CD14-positive monocyte (primary cell): ENCODE measurements around the gene OSBPL6. TPM values are rescaled to one million over a fixed set of nuclear protein-coding genes. Genes with fewer than 3 reads are reported as not detected.

ENCODE experiments used
- DNase-seq, 3 donors: peaks; one replicate each; pipeline ENCODE4 v3.0.0-alpha.2; 2011 to 2022
- H2AFZ ChIP-seq: 2 replicates; pipeline ENCODE4 v1.6.0; 2012; ENCODE audit warnings: mild to moderate bottlenecking, low read depth, low read length, inconsistent platforms; ENCODE audit not compliant: insufficient read depth, poor library complexity, severe bottlenecking
- H3K27ac ChIP-seq, 2 donors: 1 replicate in 1 of 2; 2 replicates in 1 of 2; pipeline ENCODE4 v1.5.1; 2012 to 2013; ENCODE audit warnings: low read length in 2 of 2, control low read depth in 1 of 2, inconsistent platforms in 1 of 2, low read depth in 1 of 2, mild to moderate bottlenecking in 1 of 2
- H3K27me3 ChIP-seq, 2 donors: one replicate each; pipeline versions ENCODE4 v1.6.0 to v1.6.1; 2011 to 2013; ENCODE audit warnings: low read length in 2 of 2; ENCODE audit not compliant: control insufficient read depth in 2 of 2, insufficient read depth in 2 of 2
- H3K36me3 ChIP-seq, 2 donors: replicated peaks in 1 of 2; 1 replicate in 1 of 2; 2 replicates in 1 of 2; pipeline versions ENCODE4 v1.5.1 to v1.6.1; 2012 to 2013; ENCODE audit warnings: low read length in 2 of 2, control low read depth in 1 of 2, inconsistent platforms in 1 of 2, mild to moderate bottlenecking in 1 of 2; ENCODE audit not compliant: insufficient read depth in 2 of 2, control insufficient read depth in 1 of 2
- H3K4me1 ChIP-seq, 2 donors: 1 replicate in 1 of 2; 2 replicates in 1 of 2; pipeline versions ENCODE4 v1.5.1 to v1.6.1; 2012 to 2013; ENCODE audit warnings: low read length in 2 of 2, control low read depth in 1 of 2, inconsistent platforms in 1 of 2, mild to moderate bottlenecking in 1 of 2, moderate library complexity in 1 of 2; ENCODE audit not compliant: insufficient read depth in 2 of 2, control insufficient read depth in 1 of 2
- H3K4me2 ChIP-seq: replicated peaks from 2 replicates; pipeline ENCODE3; 2012; ENCODE audit warnings: low read length, moderate library complexity, mild to moderate bottlenecking; ENCODE audit not compliant: poor library complexity, severe bottlenecking; ENCODE audit errors: extremely low read depth
- H3K4me3 ChIP-seq, 3 experiments: fragments of 200-600 bp in 1 of 3; sonication (generic) in 1 of 3; replicated peaks in 1 of 3; 1 replicate in 2 of 3; 2 replicates in 1 of 3; pipeline ENCODE4 v1.5.1; 2011 to 2013; ENCODE audit warnings: low read length in 3 of 3, mild to moderate bottlenecking in 3 of 3, control low read depth in 2 of 3, low read depth in 2 of 3, inconsistent platforms in 1 of 3, moderate library complexity in 1 of 3
- H3K79me2 ChIP-seq: 2 replicates; pipeline ENCODE4 v1.6.0; 2012; ENCODE audit warnings: mild to moderate bottlenecking, control low read depth, inconsistent platforms, low read length, moderate library complexity; ENCODE audit not compliant: insufficient read depth
- H3K9ac ChIP-seq: 2 replicates; pipeline ENCODE4 v1.6.0; 2017; ENCODE audit warnings: low read length, mild to moderate bottlenecking; ENCODE audit not compliant: insufficient read depth, poor library complexity, severe bottlenecking
- H3K9me3 ChIP-seq, 2 donors: replicated peaks in 1 of 2; 1 replicate in 1 of 2; 2 replicates in 1 of 2; pipeline versions ENCODE4 v1.5.1 to v1.6.1; 2012 to 2013; ENCODE audit warnings: low read length in 2 of 2, control low read depth in 1 of 2; ENCODE audit not compliant: control insufficient read depth in 1 of 2, insufficient read depth in 1 of 2
- H4K20me1 ChIP-seq: 2 replicates; pipeline ENCODE4 v1.6.0; 2012; ENCODE audit warnings: mild to moderate bottlenecking, low read length, control low read depth, moderate library complexity; ENCODE audit not compliant: insufficient read depth
- H3K27ac Mint-ChIP-seq, 7 donors: one replicate each; pipeline ENCODE4 v1.8.0; 2020; ENCODE audit warnings: mild to moderate bottlenecking in 7 of 7, mixed read lengths in 7 of 7, moderate library complexity in 6 of 7, inconsistent platforms in 2 of 7
- H3K27me3 Mint-ChIP-seq, 3 donors: one replicate each; pipeline ENCODE4 v1.8.0; 2021 to 2022; ENCODE audit warnings: low read depth in 3 of 3, mild to moderate bottlenecking in 3 of 3, mixed read lengths in 3 of 3, moderate library complexity in 3 of 3, inconsistent platforms in 1 of 3
- H3K36me3 Mint-ChIP-seq, 2 donors: one replicate each; pipeline ENCODE4 v1.8.0; 2020; ENCODE audit warnings: mixed read lengths in 2 of 2, inconsistent platforms in 1 of 2, mild to moderate bottlenecking in 1 of 2
- H3K4me1 Mint-ChIP-seq: one replicate; pipeline ENCODE4 v1.8.0; 2020; ENCODE audit warnings: mild to moderate bottlenecking, mixed read lengths
- H3K4me3 Mint-ChIP-seq, 2 donors: one replicate each; pipeline ENCODE4 v1.8.0; 2020; ENCODE audit warnings: mild to moderate bottlenecking in 2 of 2, mixed read lengths in 2 of 2, moderate library complexity in 1 of 2
- H3K9me3 Mint-ChIP-seq, 7 donors: one replicate each; pipeline ENCODE4 v1.8.0; 2020 to 2022; ENCODE audit warnings: mixed read lengths in 7 of 7, mild to moderate bottlenecking in 6 of 7, moderate library complexity in 6 of 7, inconsistent platforms in 2 of 7
- WGBS: methylation state at CpG from one replicate; pipeline ENCODE4 v1.1.5; 2013; ENCODE audit warnings: missing lambda C conversion rate; ENCODE audit not compliant: insufficient coverage; 5-methylcytosine and 5-hydroxymethylcytosine counted together
- intact Hi-C, 2 donors: fragments of 100-400 bp; cut with micrococcal nuclease; formaldehyde crosslinking; loops; one replicate each; pipeline versions ENCODE4 v1.15.0 to v1.15.1; 2023
- polyA plus RNA-seq, 3 donors: library from polyadenylated mRNA; depleted of rRNA in 1 of 3; unstranded in 2 of 3; stranded (reverse) in 1 of 3; fragments of 300-500 nt in 2 of 3; fragments of >200 nt in 1 of 3; fragmentation: Illumina TruSeq in 2 of 3; gene quantifications; 1 replicate in 2 of 3; 2 replicates in 1 of 3; pipeline ENCODE4 v1.2.3, GENCODE V29; 2012 to 2021
- TF ChIP-seq, protein P1 (sequence below): fragments of 200-600 bp; IDR thresholded peaks from one replicate; pipeline ENCODE4 v1.8.0; 2022; ENCODE audit warnings: antibody characterized with exemption, mild to moderate bottlenecking

OSBPL6 gene
- polyA plus RNA-seq, 3 donors: not detected

DNA sequence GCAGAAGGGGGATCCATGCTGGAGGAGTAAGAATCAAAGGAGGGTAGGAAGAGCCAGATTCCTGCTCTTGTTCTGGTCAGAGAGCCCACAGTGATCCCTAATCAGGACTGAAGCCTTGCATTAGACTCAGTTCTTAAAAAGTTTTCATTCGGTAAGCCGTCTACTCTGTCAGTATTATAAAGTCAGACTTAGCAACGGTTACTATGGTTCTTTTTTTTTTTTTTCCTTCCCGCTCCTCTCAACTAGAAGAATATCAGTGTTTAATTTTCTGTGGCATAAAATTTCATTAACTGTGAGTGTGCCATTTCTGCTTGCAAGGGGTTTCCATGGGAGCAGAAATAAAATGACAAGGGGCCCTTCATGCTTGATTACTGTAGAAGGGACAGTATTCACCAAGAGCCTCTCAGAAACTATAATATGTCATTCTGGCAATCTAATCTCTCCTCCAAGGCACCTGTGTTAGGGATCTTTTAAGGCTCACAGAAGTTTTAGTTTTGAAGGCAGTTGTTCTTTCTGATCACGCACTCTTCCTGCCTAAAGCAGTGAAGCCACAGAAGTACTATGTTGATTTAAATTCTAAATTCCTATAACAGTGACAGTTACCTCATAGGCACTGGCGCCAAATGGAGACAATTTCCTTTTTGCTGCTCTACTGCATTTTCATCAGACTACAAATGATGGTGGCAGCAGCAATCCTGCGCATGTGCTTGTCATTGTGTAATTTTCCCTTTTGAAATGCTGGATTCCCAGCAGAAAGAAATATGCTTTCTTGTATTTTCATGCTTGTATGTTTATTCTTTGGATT, 57.0 kb downstream of the OSBPL6 start:
- H3K9me3 ChIP-seq: no peaks in the 10 kb centered on the region
- 100% methylated on average over 1 of the region's 7 CpGs for WGBS
- H4K20me1 ChIP-seq: no peaks in the 10 kb centered on the region
- no peak for DNase-seq
- H2AFZ ChIP-seq: no peak overlapping the region
- no peak overlapping the region for H3K27ac ChIP-seq
- Mint-ChIP-seq H3K4me3 (no peak overlapping the region), H3K4me1 (peaks cover 5% of the 10 kb centered on the region), H3K36me3 (no peaks in the 10 kb centered on the region), H3K27ac (no peak overlapping the region), H3K9me3 (peaks cover 0 to 3% (median 0%) of the 10 kb centered on the region in 7 donors), H3K27me3 (peaks cover 0 to 3% (median 2%) of the 10 kb centered on the region in 3 donors)
- TF ChIP-seq, protein P1, sequence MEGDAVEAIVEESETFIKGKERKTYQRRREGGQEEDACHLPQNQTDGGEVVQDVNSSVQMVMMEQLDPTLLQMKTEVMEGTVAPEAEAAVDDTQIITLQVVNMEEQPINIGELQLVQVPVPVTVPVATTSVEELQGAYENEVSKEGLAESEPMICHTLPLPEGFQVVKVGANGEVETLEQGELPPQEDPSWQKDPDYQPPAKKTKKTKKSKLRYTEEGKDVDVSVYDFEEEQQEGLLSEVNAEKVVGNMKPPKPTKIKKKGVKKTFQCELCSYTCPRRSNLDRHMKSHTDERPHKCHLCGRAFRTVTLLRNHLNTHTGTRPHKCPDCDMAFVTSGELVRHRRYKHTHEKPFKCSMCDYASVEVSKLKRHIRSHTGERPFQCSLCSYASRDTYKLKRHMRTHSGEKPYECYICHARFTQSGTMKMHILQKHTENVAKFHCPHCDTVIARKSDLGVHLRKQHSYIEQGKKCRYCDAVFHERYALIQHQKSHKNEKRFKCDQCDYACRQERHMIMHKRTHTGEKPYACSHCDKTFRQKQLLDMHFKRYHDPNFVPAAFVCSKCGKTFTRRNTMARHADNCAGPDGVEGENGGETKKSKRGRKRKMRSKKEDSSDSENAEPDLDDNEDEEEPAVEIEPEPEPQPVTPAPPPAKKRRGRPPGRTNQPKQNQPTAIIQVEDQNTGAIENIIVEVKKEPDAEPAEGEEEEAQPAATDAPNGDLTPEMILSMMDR: no peak
- H3K36me3 ChIP-seq: no peaks in the 10 kb centered on the region
- H3K79me2 ChIP-seq: no peaks in the 10 kb centered on the region
- intact Hi-C loops: no loop called here
- H3K4me1 ChIP-seq: no peaks in the 10 kb centered on the region
- no peaks in the 10 kb centered on the region for H3K27me3 ChIP-seq
- H3K4me3 ChIP-seq: no peak overlapping the region
- no peak overlapping the region for H3K9ac ChIP-seq
- no peak overlapping the region for H3K4me2 ChIP-seq

DNA sequence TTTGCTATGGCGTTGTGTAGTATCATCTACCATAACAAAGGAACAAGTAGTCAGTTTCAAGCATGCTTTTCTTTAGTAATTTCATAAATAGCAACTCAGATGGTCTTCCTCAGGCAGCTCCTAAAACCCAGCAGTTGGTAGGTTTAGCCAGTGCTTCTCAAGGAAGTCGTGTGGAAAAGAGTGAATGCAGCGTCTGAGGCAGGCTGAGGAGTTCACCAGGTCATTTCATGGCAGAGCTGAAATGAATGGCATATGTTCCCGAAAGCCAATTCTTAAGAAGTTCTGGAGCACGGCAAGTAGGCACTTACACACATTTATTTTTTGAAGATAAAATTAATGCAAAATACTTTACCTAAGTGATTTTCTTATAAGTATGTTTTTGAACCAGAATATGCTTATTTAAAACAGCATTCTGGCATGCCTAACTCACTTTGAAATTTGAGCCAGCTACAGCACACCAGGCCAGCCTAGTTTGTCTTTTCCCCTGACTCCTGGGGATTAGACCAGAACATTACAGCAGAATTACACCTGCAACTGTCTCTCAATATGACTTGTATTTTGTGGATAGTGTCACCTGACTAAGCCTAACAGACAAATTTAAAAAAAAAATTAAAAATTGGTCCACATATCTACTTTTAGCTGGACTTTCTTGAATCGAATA, 62.2 kb downstream of the OSBPL6 start:
- no peak overlapping the region for H3K4me2 ChIP-seq
- H3K36me3 ChIP-seq: no peaks in the 10 kb centered on the region
- no peaks in the 10 kb centered on the region for H3K9me3 ChIP-seq
- no peak overlapping the region for H2AFZ ChIP-seq
- intact Hi-C loops: no loop called here
- H3K4me1 ChIP-seq: no peaks in the 10 kb centered on the region
- no peak for DNase-seq
- no peaks in the 10 kb centered on the region for H3K27me3 ChIP-seq
- no peaks in the 10 kb centered on the region for H4K20me1 ChIP-seq
- no peak overlapping the region for H3K4me3 ChIP-seq
- Mint-ChIP-seq H3K9me3 (peaks cover 0 to 3% (median 0%) of the 10 kb centered on the region in 7 donors), H3K27me3 (peaks cover 0 to 2% (median 1%) of the 10 kb centered on the region in 3 donors), H3K27ac (no peak overlapping the region), H3K4me3 (no peak overlapping the region), H3K4me1 (no peaks in the 10 kb centered on the region), H3K36me3 (no peaks in the 10 kb centered on the region)
- TF ChIP-seq, protein P1: no peak
- H3K9ac ChIP-seq: no peak overlapping the region
- 78% methylated on average over 2 of the region's 6 CpGs for WGBS
- H3K79me2 ChIP-seq: no peaks in the 10 kb centered on the region
- no peak overlapping the region for H3K27ac ChIP-seq
